Keratinocyte (primary cell): ENCODE data around the gene NEURL4. TPM values are rescaled to one million over a fixed set of nuclear protein-coding genes. Genes with fewer than 3 reads are reported as not detected.

Experiments used
- DNase-seq: peaks from one replicate; pipeline ENCODE4 v3.0.0-alpha.2; 2011; ENCODE audit warnings: low read depth, missing footprints, low spot score
- FAIRE-seq: peaks from 2 replicates; lab custom pipeline; 2011; peaks lifted over from hg19 to GRCh38; lab: Jason Lieb, UNC
- H2AFZ ChIP-seq: 2 replicates; pipeline ENCODE4 v1.6.0; 2012; ENCODE audit warnings: low read length, control low read depth, inconsistent platforms; ENCODE audit not compliant: control insufficient read depth
- H3K27ac ChIP-seq: 2 replicates; pipeline ENCODE4 v1.5.1; 2011; ENCODE audit warnings: low read length; ENCODE audit not compliant: control insufficient read depth, insufficient read depth
- H3K27me3 ChIP-seq: 3 replicates; pipeline ENCODE4 v1.6.0; 2011; ENCODE audit warnings: low read length; ENCODE audit not compliant: control insufficient read depth, insufficient read depth; ENCODE audit errors: extremely low read depth
- H3K36me3 ChIP-seq, 2 experiments: 2 replicates in 1 of 2; 3 replicates in 1 of 2; pipeline ENCODE4 v1.5.1; 2011; ENCODE audit warnings: low read length in 2 of 2, mild to moderate bottlenecking in 1 of 2; ENCODE audit not compliant: control insufficient read depth in 2 of 2, insufficient read depth in 2 of 2; ENCODE audit errors: extremely low read depth in 1 of 2
- H3K4me1 ChIP-seq: 3 replicates; pipeline ENCODE4 v1.5.1; 2011; ENCODE audit warnings: low read length; ENCODE audit not compliant: control insufficient read depth, insufficient read depth; ENCODE audit errors: extremely low read depth
- H3K4me2 ChIP-seq: 3 replicates; pipeline ENCODE4 v1.6.0; 2011; ENCODE audit warnings: low read depth, low read length; ENCODE audit not compliant: control insufficient read depth, insufficient read depth; ENCODE audit errors: extremely low read depth
- H3K4me3 ChIP-seq, 3 experiments: fragments of 200-600 bp in 1 of 3; sonication (generic) in 1 of 3; 2 replicates in 2 of 3; 3 replicates in 1 of 3; pipeline ENCODE4 v1.5.1; 2011 to 2016; ENCODE audit warnings: low read length in 3 of 3, mild to moderate bottlenecking in 3 of 3, control low read depth in 2 of 3, inconsistent platforms in 1 of 3, low read depth in 1 of 3, mixed read lengths in 1 of 3, mixed run types in 1 of 3, moderate library complexity in 1 of 3; ENCODE audit not compliant: control insufficient read depth in 2 of 3, insufficient read depth in 2 of 3; ENCODE audit errors: extremely low read depth in 1 of 3
- H3K79me2 ChIP-seq: 2 replicates; pipeline ENCODE4 v1.6.0; 2012; ENCODE audit warnings: low read length; ENCODE audit not compliant: control insufficient read depth, insufficient read depth
- H3K9ac ChIP-seq: 3 replicates; pipeline ENCODE4 v1.6.0; 2011; ENCODE audit warnings: low read length; ENCODE audit not compliant: control insufficient read depth, insufficient read depth; ENCODE audit errors: extremely low read depth
- H3K9me1 ChIP-seq: 3 replicates; pipeline ENCODE4 v1.6.0; 2011; ENCODE audit warnings: low read length; ENCODE audit not compliant: control insufficient read depth, insufficient read depth; ENCODE audit errors: extremely low read depth
- H3K9me3 ChIP-seq: 2 replicates; pipeline ENCODE4 v1.5.1; 2012; ENCODE audit warnings: low read depth, low read length; ENCODE audit not compliant: control insufficient read depth
- H4K20me1 ChIP-seq: 3 replicates; pipeline ENCODE4 v1.6.0; 2011; ENCODE audit warnings: low read length; ENCODE audit not compliant: control insufficient read depth, insufficient read depth; ENCODE audit errors: extremely low read depth
- EZH2 ChIP-seq: IDR thresholded peaks from one replicate; pipeline ENCODE4 v1.6.1; 2012; ENCODE audit warnings: inconsistent platforms, mild to moderate bottlenecking, low read length, moderate library complexity
- dilution Hi-C: fragments of 300-500 bp; cut with MboI; formaldehyde crosslinking; loops from one replicate; pipeline ENCODE4 v1.7.0; 2020; ENCODE audit warnings: low sequenced_read_pairs; ENCODE audit not compliant: extremely low pct_ligation_motif_present
- polyA plus RNA-seq, 5 experiments: library from polyadenylated mRNA; depleted of rRNA in 3 of 5; stranded (reverse) in 3 of 5; stranded (forward) in 1 of 5; unstranded in 1 of 5; fragments of >200 nt; gene quantifications; 1 replicate in 1 of 5; 2 replicates in 3 of 5; 3 replicates in 1 of 5; pipeline versions ENCODE4 v1.2.1 to v1.2.3, GENCODE V29; 2011 to 2012; ENCODE audit warnings: missing spikeins in 2 of 5, low read depth in 1 of 5, low replicate concordance in 1 of 5
- TF ChIP-seq, protein P1 (sequence below), 3 experiments: IDR thresholded peaks in 1 of 3; conservative IDR thresholded peaks in 1 of 3; optimal IDR thresholded peaks in 1 of 3; 2 replicates in 2 of 3; 3 replicates in 1 of 3; pipeline versions ENCODE3 to v1.5.1; 2011; ENCODE audit warnings: low read length in 3 of 3, mild to moderate bottlenecking in 3 of 3, moderate library complexity in 2 of 3, control low read depth in 1 of 3, inconsistent platforms in 1 of 3; ENCODE audit not compliant: insufficient read depth in 2 of 3; ENCODE audit errors: extremely low read depth in 1 of 3

The NEURL4 gene
- polyA plus RNA-seq, 1 donor (not counting 4 experiments of a cell fraction or from before 2014, with no cell fraction given), result 11.3 TPM

DNA sequence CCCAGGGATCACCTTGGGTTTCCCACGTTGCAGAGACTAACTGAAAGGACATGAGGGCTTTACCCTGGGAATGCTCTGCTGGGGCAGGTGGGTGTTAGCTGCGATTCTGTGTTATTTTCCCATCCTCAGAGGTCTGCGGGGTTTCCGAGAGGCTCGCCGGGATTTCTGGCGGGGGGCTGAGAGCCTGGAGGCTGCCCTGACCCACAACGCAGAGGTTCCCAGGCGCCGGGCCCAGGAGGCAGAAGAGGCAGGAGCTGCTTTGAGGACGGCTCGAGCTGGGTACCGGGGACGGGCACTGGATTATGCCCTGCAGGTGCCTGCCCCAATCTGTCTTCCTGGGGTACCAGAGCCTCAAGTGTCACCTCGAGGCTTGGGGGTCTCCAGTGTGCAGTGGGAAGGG lies 14.1 kb upstream of the NEURL4 start:
- Histone ChIP-seq H3K27ac (no peak overlapping the region), H3K4me2 (no peak overlapping the region), H3K4me3 (no peak overlapping the region), H4K20me1 (no peaks in the 10 kb centered on the region), H3K9ac (no peak overlapping the region), H3K9me3 (no peaks in the 10 kb centered on the region), H3K4me1 (no peaks in the 10 kb centered on the region), H2AFZ (no peak overlapping the region), H3K9me1 (no peaks in the 10 kb centered on the region), H3K27me3 (peaks cover 18% of the 10 kb centered on the region), H3K79me2 (no peaks in the 10 kb centered on the region), H3K36me3 (no peaks in the 10 kb centered on the region)
- TF ChIP-seq EZH2, result no peak
- TF ChIP-seq, protein P1, sequence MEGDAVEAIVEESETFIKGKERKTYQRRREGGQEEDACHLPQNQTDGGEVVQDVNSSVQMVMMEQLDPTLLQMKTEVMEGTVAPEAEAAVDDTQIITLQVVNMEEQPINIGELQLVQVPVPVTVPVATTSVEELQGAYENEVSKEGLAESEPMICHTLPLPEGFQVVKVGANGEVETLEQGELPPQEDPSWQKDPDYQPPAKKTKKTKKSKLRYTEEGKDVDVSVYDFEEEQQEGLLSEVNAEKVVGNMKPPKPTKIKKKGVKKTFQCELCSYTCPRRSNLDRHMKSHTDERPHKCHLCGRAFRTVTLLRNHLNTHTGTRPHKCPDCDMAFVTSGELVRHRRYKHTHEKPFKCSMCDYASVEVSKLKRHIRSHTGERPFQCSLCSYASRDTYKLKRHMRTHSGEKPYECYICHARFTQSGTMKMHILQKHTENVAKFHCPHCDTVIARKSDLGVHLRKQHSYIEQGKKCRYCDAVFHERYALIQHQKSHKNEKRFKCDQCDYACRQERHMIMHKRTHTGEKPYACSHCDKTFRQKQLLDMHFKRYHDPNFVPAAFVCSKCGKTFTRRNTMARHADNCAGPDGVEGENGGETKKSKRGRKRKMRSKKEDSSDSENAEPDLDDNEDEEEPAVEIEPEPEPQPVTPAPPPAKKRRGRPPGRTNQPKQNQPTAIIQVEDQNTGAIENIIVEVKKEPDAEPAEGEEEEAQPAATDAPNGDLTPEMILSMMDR (optimal IDR thresholded peaks at IDR 0.05 in 1 of 3, IDR thresholded peaks at IDR 0.05 in 1 of 3, conservative IDR thresholded peaks at IDR 0.05 in 1 of 3; ENCODE audit: extremely low read depth in 1 of 3, insufficient read depth in 2 of 3, low read length in 3 of 3), result no peak
- dilution Hi-C loops, result no loop called here
- DNase-seq (no peak), FAIRE-seq (no peak)

DNA sequence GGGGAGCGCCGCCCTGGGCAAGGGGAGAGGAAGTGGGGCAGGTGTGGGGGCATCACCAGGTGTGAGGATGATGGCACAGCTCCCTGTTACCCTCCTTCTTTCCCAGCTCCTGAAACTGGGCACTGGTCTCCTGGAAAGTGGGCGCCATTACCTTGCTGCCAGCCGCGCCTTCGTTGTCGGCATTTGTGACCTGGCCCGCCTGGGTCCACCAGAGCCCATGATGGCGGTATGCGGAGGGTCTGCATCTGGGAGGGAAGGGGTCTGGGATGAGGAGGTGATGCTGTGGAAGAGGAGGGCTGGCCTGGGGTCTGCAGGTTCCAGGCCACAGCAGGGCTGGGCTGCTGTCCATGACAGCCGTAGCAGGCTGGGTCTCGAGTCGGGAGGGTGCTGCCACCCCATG lies 12.7 kb upstream of the NEURL4 start:
- no peaks in the 10 kb centered on the region for H4K20me1 ChIP-seq
- FAIRE-seq (no peak), DNase-seq (no peak)
- H3K9me1 ChIP-seq, result no peaks in the 10 kb centered on the region
- H3K4me2 ChIP-seq, result no peak overlapping the region
- peaks cover 18% of the 10 kb centered on the region for H3K27me3 ChIP-seq
- H3K36me3 ChIP-seq, result no peaks in the 10 kb centered on the region
- H3K79me2 ChIP-seq, result no peaks in the 10 kb centered on the region
- no peaks in the 10 kb centered on the region for H3K9me3 ChIP-seq
- H3K9ac ChIP-seq, result no peak overlapping the region
- no peak overlapping the region for H3K27ac ChIP-seq
- dilution Hi-C loops, result no loop called here
- no peaks in the 10 kb centered on the region for H3K4me1 ChIP-seq
- TF ChIP-seq, protein P1 (optimal IDR thresholded peaks at IDR 0.05 in 1 of 3, IDR thresholded peaks at IDR 0.05 in 1 of 3, conservative IDR thresholded peaks at IDR 0.05 in 1 of 3; ENCODE audit: extremely low read depth in 1 of 3, insufficient read depth in 2 of 3, low read length in 3 of 3), result no peak
- TF ChIP-seq EZH2, result no peak
- H2AFZ ChIP-seq, result no peak overlapping the region
- no peak overlapping the region for H3K4me3 ChIP-seq
